H9 (cell line): Measurements from ENCODE around the gene FGF21. TPM values are rescaled to one million over a fixed set of nuclear protein-coding genes. Genes with fewer than 3 reads are reported as not detected.

ENCODE experiments used
- DNase-seq: peaks from one replicate; pipeline ENCODE4 v3.0.0-alpha.2; 2017
- H2AFZ ChIP-seq: one replicate; pipeline ENCODE4 v1.6.1; 2013; ENCODE audit warnings: mild to moderate bottlenecking, low read length, control low read depth, moderate library complexity
- H2AK5ac ChIP-seq: 2 replicates; pipeline ENCODE4 v1.6.1; 2013; ENCODE audit warnings: low read length, control low read depth, mixed read lengths; ENCODE audit not compliant: insufficient read length
- H2BK120ac ChIP-seq: one replicate; pipeline ENCODE4 v1.6.1; 2013; ENCODE audit warnings: low read depth, mild to moderate bottlenecking, low read length, control low read depth, inconsistent platforms; ENCODE audit not compliant: poor library complexity, severe bottlenecking
- H2BK12ac ChIP-seq: 2 replicates; pipeline ENCODE4 v1.6.1; 2013; ENCODE audit warnings: low read length, control low read depth, mixed read lengths, low read depth; ENCODE audit not compliant: insufficient read length
- H2BK15ac ChIP-seq: 2 replicates; pipeline ENCODE4 v1.6.1; 2013; ENCODE audit warnings: low read depth, low read length, control low read depth
- H2BK20ac ChIP-seq: one replicate; pipeline ENCODE4 v1.6.1; 2013; ENCODE audit warnings: low read depth, mild to moderate bottlenecking, low read length, control low read depth, inconsistent platforms; ENCODE audit not compliant: poor library complexity, severe bottlenecking
- H2BK5ac ChIP-seq: 2 replicates; pipeline ENCODE4 v1.6.1; 2013; ENCODE audit warnings: low read length, control low read depth, mixed read lengths; ENCODE audit not compliant: insufficient read length
- H3K14ac ChIP-seq: 2 replicates; pipeline ENCODE4 v1.6.1; 2013; ENCODE audit warnings: low read length, control low read depth; ENCODE audit not compliant: insufficient read depth
- H3K18ac ChIP-seq: 2 replicates; pipeline ENCODE4 v1.6.1; 2013; ENCODE audit warnings: low read depth, mild to moderate bottlenecking, mixed read lengths, low read length, control low read depth; ENCODE audit not compliant: insufficient read length
- H3K23ac ChIP-seq: 2 replicates; pipeline ENCODE4 v1.6.1; 2013; ENCODE audit warnings: low read length, control low read depth, mixed read lengths, low read depth; ENCODE audit not compliant: insufficient read length
- H3K23me2 ChIP-seq: 2 replicates; pipeline ENCODE4 v1.6.1; 2013; ENCODE audit warnings: low read depth, mild to moderate bottlenecking, mixed read lengths, low read length, control low read depth; ENCODE audit not compliant: insufficient read length, poor library complexity, severe bottlenecking
- H3K27ac ChIP-seq: 2 replicates; pipeline ENCODE4 v1.5.1; 2013; ENCODE audit warnings: low read length, control low read depth, mixed read lengths, low read depth; ENCODE audit not compliant: insufficient read length
- H3K27me3 ChIP-seq: 2 replicates; pipeline ENCODE4 v1.6.1; 2013; ENCODE audit warnings: low read length, control low read depth, inconsistent platforms; ENCODE audit not compliant: insufficient read depth
- H3K4ac ChIP-seq: 2 replicates; pipeline ENCODE4 v1.6.1; 2013; ENCODE audit warnings: low read depth, mild to moderate bottlenecking, control low read depth, inconsistent platforms, low read length, moderate library complexity
- H3K4me1 ChIP-seq: 2 replicates; pipeline ENCODE4 v1.6.1; 2013; ENCODE audit warnings: low read length, control low read depth, inconsistent platforms; ENCODE audit not compliant: insufficient read depth
- H3K4me2 ChIP-seq: 2 replicates; pipeline ENCODE4 v1.6.1; 2013; ENCODE audit warnings: low read length, control low read depth, mixed read lengths; ENCODE audit not compliant: insufficient read length, insufficient read depth
- H3K56ac ChIP-seq: 2 replicates; pipeline ENCODE4 v1.6.1; 2013; ENCODE audit warnings: low read depth, mild to moderate bottlenecking, mixed read lengths, low read length, control low read depth; ENCODE audit not compliant: insufficient read length
- H3K79me1 ChIP-seq: 2 replicates; pipeline ENCODE4 v1.6.1; 2013; ENCODE audit warnings: low read depth, mild to moderate bottlenecking, moderate library complexity, low read length, control low read depth, inconsistent platforms; ENCODE audit not compliant: insufficient read depth, poor library complexity, severe bottlenecking
- H3K79me2 ChIP-seq: 2 replicates; pipeline ENCODE4 v1.6.1; 2013; ENCODE audit warnings: low read length, control low read depth, inconsistent platforms; ENCODE audit not compliant: insufficient read depth
- H3K9ac ChIP-seq: 2 replicates; pipeline ENCODE4 v1.6.1; 2013; ENCODE audit warnings: low read length, control low read depth, mixed read lengths; ENCODE audit not compliant: insufficient read length; ENCODE audit errors: extremely low read depth
- H3K9me3 ChIP-seq: one replicate; pipeline ENCODE4 v1.6.1; 2013; ENCODE audit warnings: low read depth, low read length, inconsistent platforms; ENCODE audit not compliant: control insufficient read depth
- H3T11ph ChIP-seq: one replicate; pipeline ENCODE4 v1.6.1; 2013; ENCODE audit warnings: mild to moderate bottlenecking, low read length, control low read depth, inconsistent platforms
- H4K20me1 ChIP-seq: one replicate; pipeline ENCODE4 v1.6.1; 2013; ENCODE audit not compliant: control insufficient read depth, insufficient read length, insufficient read depth
- H4K5ac ChIP-seq: 2 replicates; pipeline ENCODE4 v1.6.1; 2013; ENCODE audit warnings: low read depth, mild to moderate bottlenecking, mixed read lengths, low read length, control low read depth; ENCODE audit not compliant: insufficient read length
- H4K8ac ChIP-seq: replicated peaks from 2 replicates; pipeline ENCODE4 v1.6.1; 2013; ENCODE audit warnings: low read length, control low read depth, mixed read lengths, low read depth; ENCODE audit not compliant: insufficient read length
- H4K91ac ChIP-seq: 2 replicates; pipeline ENCODE4 v1.6.1; 2013; ENCODE audit warnings: low read depth, mild to moderate bottlenecking, moderate library complexity, mixed read lengths, low read length, control low read depth; ENCODE audit not compliant: insufficient read length
- H3K27ac Mint-ChIP-seq, 3 experiments: 2 replicates in 2 of 3; 3 replicates in 1 of 3; pipeline ENCODE4 v1.8.0; 2020 to 2021; ENCODE audit warnings: mixed read lengths in 3 of 3, mild to moderate bottlenecking in 1 of 3, moderate library complexity in 1 of 3
- H3K27me3 Mint-ChIP-seq: 2 replicates; pipeline ENCODE4 v1.8.0; 2021; ENCODE audit warnings: low read depth, mild to moderate bottlenecking, moderate library complexity, mixed read lengths
- H3K36me3 Mint-ChIP-seq, 3 experiments: 2 replicates in 2 of 3; 3 replicates in 1 of 3; pipeline ENCODE4 v1.8.0; 2020 to 2021; ENCODE audit warnings: low read depth in 3 of 3, mixed read lengths in 3 of 3; ENCODE audit not compliant: insufficient read depth in 1 of 3
- H3K4me1 Mint-ChIP-seq, 2 experiments: 2 replicates each; pipeline ENCODE4 v1.8.0; 2020; ENCODE audit warnings: mixed read lengths in 2 of 2
- H3K4me3 Mint-ChIP-seq, 2 experiments: 2 replicates in 1 of 2; 3 replicates in 1 of 2; pipeline ENCODE4 v1.8.0; 2020 to 2021; ENCODE audit warnings: mild to moderate bottlenecking in 2 of 2, mixed read lengths in 2 of 2, moderate library complexity in 1 of 2
- H3K9me3 Mint-ChIP-seq, 2 experiments: 2 replicates in 1 of 2; 3 replicates in 1 of 2; pipeline ENCODE4 v1.8.0; 2020; ENCODE audit warnings: mild to moderate bottlenecking in 2 of 2, mixed read lengths in 2 of 2, moderate library complexity in 1 of 2
- WGBS: extraction: QIAGEN DNeasy Blood & Tissue Kit; methylation state at CpG from one replicate; pipeline ENCODE4 v1.1.7; 2013; ENCODE audit warnings: missing lambda C conversion rate, low lambda C conversion rate, mixed read lengths; ENCODE audit not compliant: insufficient read length; ENCODE audit errors: extremely low coverage; 5-methylcytosine and 5-hydroxymethylcytosine counted together
- total RNA-seq: library from RNA; stranded (reverse); gene quantifications from 2 replicates; pipeline ENCODE4 v1.2.1, GENCODE V29; 2021
- TF ChIP-seq, protein P1 (sequence below): fragments of 200-600 bp; sonication (generic); conservative IDR thresholded peaks from 3 replicates; pipeline ENCODE4 v1.8.0; 2021; ENCODE audit warnings: antibody characterized with exemption, mild to moderate bottlenecking

Gene FGF21
- total RNA-seq, 1 experiment from 2014 or later: 0.90 TPM

GRCh38 chr19:48795685-48796070, 40.4 kb downstream of the FGF21 start:
- no peak overlapping the region for H3K27ac ChIP-seq

More at GRCh38 chr19:48795685-48796070, 40.4 kb downstream of the FGF21 start:
- Mint-ChIP-seq H3K4me3 (peak overlapping the region; percentile 91 to 95), H3K9me3 (0 out of 5 replicates have a peak, but pooled peaks cover 0 to 2% of the 10 kb centered on the region in 2 experiments), H3K36me3 (no peaks in the 10 kb centered on the region; a peak in 1 of 7 replicates), H3K27me3 (no peaks in the 10 kb centered on the region; the same call in none of the 2 replicates), H3K4me1 (peaks cover 19 to 20% of the 10 kb centered on the region in 2 experiments), H3K27ac (peak overlapping the region in 1 of 3 experiments; percentile 59; a peak in 1 of 7 replicates)
- H4K8ac ChIP-seq: no peak overlapping the region
- no peak overlapping the region for H2AFZ ChIP-seq
- H2BK5ac ChIP-seq: no peak overlapping the region
- TF ChIP-seq, protein P1, sequence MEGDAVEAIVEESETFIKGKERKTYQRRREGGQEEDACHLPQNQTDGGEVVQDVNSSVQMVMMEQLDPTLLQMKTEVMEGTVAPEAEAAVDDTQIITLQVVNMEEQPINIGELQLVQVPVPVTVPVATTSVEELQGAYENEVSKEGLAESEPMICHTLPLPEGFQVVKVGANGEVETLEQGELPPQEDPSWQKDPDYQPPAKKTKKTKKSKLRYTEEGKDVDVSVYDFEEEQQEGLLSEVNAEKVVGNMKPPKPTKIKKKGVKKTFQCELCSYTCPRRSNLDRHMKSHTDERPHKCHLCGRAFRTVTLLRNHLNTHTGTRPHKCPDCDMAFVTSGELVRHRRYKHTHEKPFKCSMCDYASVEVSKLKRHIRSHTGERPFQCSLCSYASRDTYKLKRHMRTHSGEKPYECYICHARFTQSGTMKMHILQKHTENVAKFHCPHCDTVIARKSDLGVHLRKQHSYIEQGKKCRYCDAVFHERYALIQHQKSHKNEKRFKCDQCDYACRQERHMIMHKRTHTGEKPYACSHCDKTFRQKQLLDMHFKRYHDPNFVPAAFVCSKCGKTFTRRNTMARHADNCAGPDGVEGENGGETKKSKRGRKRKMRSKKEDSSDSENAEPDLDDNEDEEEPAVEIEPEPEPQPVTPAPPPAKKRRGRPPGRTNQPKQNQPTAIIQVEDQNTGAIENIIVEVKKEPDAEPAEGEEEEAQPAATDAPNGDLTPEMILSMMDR: no peak
- no peaks in the 10 kb centered on the region for H3K23me2 ChIP-seq
- no peak overlapping the region for H3K9ac ChIP-seq
- no peak overlapping the region for H2BK15ac ChIP-seq
- no peak overlapping the region for H2BK120ac ChIP-seq
- H2BK20ac ChIP-seq: no peak overlapping the region
- no peaks in the 10 kb centered on the region for H4K20me1 ChIP-seq
- H3K4me1 ChIP-seq: peaks cover 6% of the 10 kb centered on the region; the same call in 1 of the 2 replicates
- no peaks in the 10 kb centered on the region for H3K79me1 ChIP-seq
- no peak overlapping the region for H3T11ph ChIP-seq
- no peak overlapping the region for H3K4me2 ChIP-seq
- no peak overlapping the region for H4K91ac ChIP-seq
- H3K56ac ChIP-seq: no peak overlapping the region
- no CpG with 5 or more reads among the region's 2 CpGs for WGBS
- H3K27me3 ChIP-seq: no peaks in the 10 kb centered on the region
- H3K23ac ChIP-seq: no peak overlapping the region
- DNase-seq: no peak
- no peaks in the 10 kb centered on the region for H3K79me2 ChIP-seq
- no peaks in the 10 kb centered on the region for H3K9me3 ChIP-seq
- no peak overlapping the region for H2AK5ac ChIP-seq
- H3K14ac ChIP-seq: no peak overlapping the region
- H4K5ac ChIP-seq: no peak overlapping the region
- H2BK12ac ChIP-seq: no peak overlapping the region
- H3K4ac ChIP-seq: no peak overlapping the region
- no peak overlapping the region for H3K18ac ChIP-seq
